HG03045 (cell line): ENCODE data around the gene NPAS3.
A peak's percentile ranks its signal among the peaks of the same experiment; 100 is the strongest.

Source experiments
- ATAC-seq: cut with Tn5 transposase; IDR thresholded peaks from one replicate; pipeline ENCODE4 v1.9.1; 2021; ENCODE audit warnings: mild to moderate bottlenecking, moderate library complexity; ENCODE audit not compliant: unreplicated experiment

Gene NPAS3

DNA sequence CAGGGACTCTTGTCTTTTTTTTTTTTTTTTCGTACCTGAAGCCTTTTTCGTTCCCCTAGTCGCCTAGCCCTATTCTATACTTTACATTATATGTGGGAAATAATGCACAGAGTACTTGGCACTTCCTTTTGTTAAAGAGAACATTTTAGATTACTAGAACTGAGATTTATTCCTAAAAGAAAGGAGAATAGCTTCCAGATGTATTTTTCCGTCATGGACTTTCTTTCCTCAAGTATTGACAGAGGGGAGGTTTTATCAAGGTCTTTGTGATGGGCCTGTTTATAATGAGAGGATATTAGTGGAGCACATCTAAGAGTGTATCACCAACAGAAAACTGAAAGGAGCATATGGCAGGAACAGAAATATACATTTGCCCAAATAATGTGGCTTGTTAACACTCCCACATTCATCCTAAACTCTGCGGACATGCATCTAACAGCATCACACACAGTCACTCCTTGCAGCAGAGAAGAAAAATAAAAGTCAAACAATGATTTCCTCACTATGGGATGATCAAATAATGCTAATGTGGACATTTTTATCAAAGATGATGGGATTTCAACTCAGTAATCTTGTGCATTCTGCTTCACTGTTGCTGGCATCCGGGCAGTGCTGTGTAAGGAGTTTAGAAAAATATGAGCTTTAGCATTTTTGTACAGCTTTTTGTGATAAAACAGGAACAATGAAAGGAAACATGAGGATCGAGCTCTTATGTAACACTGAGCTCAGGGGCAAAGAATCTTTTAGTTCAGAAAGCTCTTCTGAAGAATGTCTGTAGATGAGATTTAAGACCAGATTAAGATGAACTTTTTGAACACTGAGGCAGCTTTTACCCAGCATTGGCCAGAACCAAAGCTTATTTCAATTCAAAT lies 829.1 kb downstream of the NPAS3 start:
- no peak for ATAC-seq

DNA sequence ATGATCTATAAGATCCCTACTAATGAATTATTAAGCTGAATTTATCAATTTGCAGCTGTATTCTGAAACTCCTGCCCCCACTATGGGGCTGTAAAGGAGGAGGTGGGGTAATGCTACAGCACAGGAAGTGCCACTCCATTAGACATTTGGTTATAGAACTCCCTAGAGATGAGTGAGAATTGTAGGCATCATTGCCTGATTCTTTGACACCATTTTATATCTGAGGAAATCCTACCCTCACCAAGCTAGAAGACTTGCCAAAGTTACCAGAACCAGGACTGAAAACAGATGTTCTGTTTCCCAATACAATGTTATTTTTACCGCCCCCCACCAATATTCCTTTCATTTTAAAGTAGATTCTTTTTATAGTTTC lies 829.8 kb downstream of the NPAS3 start:
- no peak for ATAC-seq

GRCh38 chr14:33773205-33774030 lies 834.7 kb downstream of the NPAS3 start:
- ATAC-seq = no peak

DNA sequence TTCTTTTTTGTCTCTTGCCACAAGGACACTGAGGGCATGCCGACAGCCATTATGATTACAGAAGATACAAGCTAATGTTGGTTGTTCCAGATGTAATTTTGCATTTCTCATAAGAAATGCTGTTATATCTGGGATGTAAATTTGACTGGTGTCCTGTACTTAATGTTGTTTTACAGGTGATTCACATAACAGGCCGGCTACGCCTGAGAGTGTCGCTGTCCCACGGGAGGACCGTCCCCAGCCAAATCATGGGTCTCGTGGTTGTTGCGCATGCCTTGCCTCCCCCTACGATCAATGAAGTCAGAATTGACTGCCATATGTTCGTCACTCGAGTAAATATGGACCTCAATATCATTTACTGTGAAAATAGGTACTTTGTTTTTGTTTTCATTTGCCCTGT lies 835.5 kb downstream of the NPAS3 start:
- no peak for ATAC-seq

GRCh38 chr14:33774723-33775470 lies 836.2 kb downstream of the NPAS3 start:
- no peak for ATAC-seq

DNA sequence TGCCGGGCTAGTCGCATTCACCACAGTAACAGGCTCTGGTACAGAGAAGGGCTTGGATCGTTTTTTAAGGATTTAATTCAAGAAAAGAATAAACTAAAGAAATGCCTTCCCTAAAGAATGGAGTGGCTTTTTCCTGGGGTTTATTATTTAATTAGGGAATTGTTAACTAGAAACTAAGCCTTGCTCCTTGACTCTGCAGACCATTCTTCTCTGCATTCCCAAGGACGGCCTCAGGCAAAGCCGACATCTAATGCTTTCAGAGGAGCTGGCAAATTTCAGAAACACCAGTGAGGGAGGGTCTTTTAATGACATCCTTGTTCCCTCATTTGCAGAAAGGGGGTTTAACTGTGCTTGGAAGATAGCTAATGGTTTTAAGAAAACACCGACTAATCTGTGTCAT lies 838.2 kb downstream of the NPAS3 start:
- no peak for ATAC-seq

DNA sequence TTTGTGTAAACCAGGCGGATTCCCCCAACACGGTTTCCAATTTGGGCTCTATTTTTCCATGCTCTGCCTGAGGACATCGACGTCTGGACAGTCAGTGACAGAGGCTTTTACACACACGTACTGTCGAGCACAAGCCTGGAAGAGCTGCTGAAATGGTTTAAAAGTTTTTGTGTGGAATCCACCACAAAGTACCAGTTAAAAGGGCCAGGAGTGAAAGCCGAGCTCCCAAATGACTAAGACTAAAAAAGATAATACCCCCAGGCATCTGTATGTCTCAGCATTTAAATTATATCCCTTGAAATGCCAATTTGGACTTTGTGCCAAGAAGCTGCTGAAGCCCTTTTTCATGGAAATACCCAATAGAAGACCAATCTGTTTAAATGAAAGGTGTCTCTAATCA lies 839.0 kb downstream of the NPAS3 start:
- no peak for ATAC-seq

GRCh38 chr14:33780035-33780434 lies 841.4 kb downstream of the NPAS3 start:
- ATAC-seq = no peak

DNA sequence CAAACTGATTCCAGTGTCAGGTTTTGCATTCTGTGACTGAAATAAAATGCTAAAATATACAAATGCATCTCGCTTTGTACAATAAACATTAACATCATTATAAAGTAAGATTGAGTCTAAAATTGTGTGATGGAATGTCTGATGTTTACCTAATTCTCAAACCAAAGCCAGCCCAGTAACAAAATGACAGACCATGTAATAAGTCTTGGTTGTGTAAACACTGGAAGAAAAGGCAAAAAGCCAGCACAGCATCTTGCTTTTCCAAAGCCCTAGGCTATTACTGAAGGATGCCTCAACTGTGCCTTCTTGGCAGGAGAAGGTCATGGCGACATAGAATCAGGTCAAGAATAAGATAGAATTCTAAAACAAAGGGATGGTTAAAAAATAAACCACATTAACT lies 842.6 kb downstream of the NPAS3 start:
- ATAC-seq = no peak

DNA sequence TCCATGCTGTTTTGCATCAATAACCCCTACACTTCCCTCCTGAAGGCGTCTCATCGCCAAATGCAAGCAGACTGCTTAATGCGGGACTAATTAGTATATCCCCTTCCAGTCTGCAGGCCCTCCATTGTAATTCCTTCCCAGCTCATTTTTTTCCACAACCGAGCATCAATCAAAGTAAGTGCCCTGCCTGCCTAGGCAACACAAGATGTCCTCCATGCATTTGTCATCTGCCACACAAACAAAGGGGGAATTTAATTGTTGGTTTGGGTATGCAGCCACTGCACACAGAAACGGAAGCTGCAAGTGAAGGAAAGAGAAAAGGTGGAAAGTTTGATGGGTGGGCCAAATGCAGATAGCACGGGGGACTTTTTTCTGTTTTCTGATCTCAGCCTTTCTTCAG lies 844.2 kb downstream of the NPAS3 start:
- no peak for ATAC-seq

DNA sequence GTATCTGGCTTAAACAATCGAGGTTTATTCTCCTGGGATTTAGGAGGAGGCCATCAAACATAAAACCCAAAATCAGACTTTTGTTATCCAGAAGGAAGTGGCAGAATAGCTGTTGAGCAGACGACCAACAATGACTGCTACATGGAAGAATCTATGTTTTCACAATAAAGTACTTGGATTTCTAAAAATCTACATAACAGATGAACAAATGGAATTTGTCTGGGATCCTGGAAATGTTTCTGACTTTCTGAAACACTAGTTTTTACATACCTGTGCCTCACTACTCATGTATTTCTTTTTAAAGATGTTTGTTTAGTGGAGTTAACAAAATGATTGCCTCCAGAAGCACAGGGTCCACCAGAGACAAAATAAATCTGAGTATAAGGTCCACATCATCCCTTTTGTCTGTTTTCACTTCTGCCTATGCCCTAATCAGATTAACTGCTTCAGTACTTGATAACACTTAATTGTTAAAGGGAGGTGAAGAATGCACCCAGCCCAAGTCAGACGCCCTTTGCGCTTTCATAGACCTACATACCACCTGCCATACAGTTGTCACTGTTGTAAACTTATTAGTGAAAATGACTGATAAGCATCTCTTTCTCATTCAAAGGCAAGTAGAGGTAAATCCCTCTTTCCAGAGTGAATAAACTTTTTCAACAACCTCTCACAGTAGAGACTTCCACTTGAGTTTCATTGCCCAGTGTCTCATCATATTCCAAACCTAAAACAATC lies 847.6 kb downstream of the NPAS3 start:
- no peak for ATAC-seq

DNA sequence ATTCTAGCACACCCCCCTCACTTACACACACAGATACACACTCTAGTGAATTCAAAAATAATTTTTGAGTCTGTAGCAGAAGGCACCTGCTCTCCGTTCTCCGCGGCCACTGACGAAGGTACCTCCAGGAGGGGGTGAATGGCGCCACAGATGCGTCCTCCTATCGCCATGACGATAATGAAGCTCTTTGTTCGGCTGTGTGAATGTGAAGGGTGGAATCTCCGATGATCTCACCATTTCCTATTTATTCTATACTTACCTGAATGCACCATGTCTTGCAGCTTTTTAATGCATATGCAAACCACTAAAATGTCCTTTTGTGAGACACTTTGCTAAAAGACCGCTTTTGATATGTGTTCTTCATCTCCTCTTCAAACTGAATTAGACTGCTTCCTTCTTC lies 849.5 kb downstream of the NPAS3 start:
- ATAC-seq = no peak

- ATAC-seq = no peak
Observed at GRCh38 chr14:33790996-33791395, 852.3 kb downstream of the NPAS3 start.

- no peak for ATAC-seq
Observed at GRCh38 chr14:33792009-33792719, 853.5 kb downstream of the NPAS3 start.

DNA sequence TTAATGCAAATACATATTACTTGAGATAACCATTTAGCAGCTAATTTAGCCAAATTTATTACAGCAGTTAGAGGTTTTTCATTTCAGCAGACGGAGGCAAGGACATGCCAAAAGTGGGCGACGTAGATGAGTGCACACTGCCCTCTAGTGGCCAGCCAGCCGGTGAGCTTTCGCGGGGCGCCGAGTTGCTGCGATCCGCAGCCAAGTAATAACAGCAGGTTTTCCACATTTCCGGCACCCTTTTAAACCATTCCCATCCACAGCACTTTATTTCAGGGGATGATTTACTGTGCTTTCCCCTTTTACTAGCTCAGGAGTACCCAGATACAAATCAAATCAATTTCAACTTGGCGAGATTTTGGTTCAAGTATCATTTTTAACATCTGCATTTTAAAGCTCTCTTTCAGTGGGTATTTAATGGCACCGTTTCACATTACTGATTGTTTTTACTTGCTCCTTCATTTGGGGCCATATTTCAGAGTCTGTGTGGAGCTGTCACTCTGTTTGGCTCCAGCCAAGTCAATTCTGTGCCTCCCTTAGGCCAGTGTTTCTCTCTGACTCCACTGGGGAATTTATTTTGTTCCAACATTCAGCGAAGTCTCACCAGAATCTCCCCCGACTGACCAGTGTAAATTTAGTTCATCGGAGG lies 854.2 kb downstream of the NPAS3 start:
- ATAC-seq = peak; percentile 61

DNA sequence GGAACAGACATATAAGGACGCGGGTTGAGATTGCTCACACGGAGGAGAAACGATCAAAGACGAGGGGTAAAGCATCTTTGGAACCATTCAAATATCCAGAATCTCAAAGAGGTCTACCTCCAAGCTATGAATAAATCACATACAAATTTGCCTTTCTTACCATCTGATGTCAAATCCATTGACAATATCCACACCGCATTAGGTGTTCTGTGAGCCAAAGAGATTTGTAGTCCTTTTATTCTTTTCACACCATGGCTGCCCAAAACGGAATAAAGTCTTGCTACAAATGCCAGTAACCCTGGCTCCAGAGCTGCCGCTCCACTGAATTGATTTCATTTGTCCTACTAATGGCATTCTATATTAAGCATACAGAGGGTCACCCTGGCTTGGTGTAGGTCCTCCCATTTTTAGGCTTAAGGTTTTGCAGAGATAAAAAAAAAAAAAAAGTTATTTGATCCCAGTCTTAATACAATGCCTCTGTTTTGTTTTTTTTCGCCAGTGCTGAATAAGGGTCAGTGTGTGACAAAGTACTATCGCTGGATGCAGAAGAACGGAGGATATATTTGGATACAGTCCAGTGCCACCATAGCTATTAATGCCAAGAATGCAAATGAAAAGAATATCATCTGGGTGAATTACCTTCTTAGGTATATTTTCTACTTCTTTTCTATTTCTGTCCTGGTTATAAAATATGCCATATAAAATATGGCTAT lies 854.9 kb downstream of the NPAS3 start:
- no peak for ATAC-seq

DNA sequence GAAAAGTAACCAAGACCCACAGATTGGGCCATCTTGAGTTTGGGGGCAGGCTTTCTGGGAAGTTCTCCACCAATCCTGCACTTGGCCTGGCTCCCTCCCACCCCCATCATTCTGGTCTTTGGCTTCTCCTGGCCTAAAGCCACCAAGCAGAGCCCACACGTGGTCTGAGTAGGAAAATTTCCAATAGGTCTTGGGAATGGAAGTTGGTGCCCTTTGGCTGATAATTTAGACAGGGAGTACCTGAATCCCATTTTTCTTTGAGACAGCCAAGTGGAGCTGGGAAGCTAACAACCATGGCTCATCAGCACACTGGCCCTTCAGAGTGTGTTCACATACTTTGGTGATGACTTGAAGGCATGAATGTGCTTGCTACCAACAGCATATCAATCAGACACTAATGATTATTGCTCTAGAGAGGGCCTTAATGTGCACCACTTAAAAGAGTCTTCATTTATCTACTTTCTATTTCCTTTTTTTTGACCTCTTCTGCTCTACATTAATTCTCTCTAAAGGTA lies 856.2 kb downstream of the NPAS3 start:
- ATAC-seq = no peak

DNA sequence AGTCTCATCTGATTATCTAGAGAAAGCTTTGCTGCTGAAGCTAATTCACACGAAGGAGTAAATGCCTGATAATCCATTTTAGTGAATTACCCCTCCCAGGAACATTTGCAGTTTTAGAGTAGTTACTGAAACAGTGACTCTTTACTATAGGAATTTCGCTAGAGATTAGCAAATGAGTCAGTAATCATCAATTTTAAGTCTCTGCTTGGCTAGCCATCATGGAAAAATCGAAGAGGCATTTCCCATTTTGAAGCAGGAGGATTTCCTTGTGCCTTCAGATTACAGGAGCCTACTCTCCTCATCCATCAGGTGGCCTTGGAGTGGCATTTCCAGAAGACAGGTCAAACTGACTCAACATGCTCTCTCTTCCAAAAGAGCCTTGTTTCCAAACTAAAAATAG lies 857.7 kb downstream of the NPAS3 start:
- ATAC-seq = no peak
